GM12874 (cell line): ENCODE results near the gene CDH5.

Experiments
- TF ChIP-seq, protein P1 (sequence below): IDR thresholded peaks from 2 replicates; pipeline ENCODE4 v1.5.1; 2011; ENCODE audit warnings: low read depth, mild to moderate bottlenecking, control low read depth, low read length, moderate library complexity; ENCODE audit not compliant: insufficient read depth

CDH5 gene, protein sequence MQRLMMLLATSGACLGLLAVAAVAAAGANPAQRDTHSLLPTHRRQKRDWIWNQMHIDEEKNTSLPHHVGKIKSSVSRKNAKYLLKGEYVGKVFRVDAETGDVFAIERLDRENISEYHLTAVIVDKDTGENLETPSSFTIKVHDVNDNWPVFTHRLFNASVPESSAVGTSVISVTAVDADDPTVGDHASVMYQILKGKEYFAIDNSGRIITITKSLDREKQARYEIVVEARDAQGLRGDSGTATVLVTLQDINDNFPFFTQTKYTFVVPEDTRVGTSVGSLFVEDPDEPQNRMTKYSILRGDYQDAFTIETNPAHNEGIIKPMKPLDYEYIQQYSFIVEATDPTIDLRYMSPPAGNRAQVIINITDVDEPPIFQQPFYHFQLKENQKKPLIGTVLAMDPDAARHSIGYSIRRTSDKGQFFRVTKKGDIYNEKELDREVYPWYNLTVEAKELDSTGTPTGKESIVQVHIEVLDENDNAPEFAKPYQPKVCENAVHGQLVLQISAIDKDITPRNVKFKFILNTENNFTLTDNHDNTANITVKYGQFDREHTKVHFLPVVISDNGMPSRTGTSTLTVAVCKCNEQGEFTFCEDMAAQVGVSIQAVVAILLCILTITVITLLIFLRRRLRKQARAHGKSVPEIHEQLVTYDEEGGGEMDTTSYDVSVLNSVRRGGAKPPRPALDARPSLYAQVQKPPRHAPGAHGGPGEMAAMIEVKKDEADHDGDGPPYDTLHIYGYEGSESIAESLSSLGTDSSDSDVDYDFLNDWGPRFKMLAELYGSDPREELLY

DNA sequence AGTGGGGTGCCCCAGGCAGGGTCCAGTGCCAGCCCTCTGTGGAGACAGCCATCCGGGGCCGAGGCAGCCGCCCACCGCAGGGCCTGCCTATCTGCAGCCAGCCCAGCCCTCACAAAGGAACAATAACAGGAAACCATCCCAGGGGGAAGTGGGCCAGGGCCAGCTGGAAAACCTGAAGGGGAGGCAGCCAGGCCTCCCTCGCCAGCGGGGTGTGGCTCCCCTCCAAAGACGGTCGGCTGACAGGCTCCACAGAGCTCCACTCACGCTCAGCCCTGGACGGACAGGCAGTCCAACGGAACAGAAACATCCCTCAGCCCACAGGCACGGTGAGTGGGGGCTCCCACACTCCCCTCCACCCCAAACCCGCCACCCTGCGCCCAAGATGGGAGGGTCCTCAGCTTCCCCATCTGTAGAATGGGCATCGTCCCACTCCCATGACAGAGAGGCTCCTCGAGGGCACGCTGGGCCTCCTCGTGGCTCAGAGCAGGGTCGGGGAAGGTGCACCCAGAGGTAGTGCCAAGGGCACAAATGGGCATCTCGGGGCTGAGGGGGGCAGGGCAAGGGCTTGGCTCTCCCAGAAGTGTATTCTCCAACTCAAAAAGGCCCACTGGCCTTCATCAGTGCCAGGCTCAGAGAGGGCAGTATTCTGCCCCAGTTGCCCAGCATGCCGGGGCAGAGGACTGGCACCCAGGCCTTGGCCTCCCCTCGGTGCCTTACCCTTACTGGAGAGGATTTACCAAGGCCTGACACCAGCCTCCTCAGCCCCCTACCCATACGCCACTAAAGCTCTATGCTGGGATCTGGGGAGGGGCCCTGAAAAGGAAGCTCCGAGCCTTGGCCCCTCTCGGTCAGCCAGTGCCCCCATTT, at the start of gene CDH5:
CDH5 (plus strand) TSS at position 259 of the 867 bp plus-strand sequence. CDS start 12,647 bp downstream, outside the sequence.
- TF ChIP-seq, protein P1, sequence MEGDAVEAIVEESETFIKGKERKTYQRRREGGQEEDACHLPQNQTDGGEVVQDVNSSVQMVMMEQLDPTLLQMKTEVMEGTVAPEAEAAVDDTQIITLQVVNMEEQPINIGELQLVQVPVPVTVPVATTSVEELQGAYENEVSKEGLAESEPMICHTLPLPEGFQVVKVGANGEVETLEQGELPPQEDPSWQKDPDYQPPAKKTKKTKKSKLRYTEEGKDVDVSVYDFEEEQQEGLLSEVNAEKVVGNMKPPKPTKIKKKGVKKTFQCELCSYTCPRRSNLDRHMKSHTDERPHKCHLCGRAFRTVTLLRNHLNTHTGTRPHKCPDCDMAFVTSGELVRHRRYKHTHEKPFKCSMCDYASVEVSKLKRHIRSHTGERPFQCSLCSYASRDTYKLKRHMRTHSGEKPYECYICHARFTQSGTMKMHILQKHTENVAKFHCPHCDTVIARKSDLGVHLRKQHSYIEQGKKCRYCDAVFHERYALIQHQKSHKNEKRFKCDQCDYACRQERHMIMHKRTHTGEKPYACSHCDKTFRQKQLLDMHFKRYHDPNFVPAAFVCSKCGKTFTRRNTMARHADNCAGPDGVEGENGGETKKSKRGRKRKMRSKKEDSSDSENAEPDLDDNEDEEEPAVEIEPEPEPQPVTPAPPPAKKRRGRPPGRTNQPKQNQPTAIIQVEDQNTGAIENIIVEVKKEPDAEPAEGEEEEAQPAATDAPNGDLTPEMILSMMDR, result no peak

DNA sequence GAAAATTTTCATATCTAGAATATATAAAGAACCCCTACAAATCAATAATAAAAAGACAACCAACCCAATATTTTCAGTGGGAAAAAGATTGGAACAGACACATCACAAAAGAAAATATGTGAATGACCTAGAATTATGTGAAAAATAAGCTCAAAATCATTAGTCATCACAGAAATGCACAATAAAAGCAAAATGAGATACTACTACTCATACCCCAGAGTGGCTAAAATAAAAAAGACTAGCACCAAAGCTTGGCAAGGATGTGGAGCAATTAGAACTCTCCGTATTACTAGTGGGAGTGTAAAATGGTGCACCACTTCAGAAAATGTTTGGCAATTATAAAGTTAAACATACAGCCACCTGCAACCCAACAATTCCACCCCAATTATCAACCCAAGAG, 48.0 kb upstream of the CDH5 start:
- TF ChIP-seq, protein P1, result no peak

DNA sequence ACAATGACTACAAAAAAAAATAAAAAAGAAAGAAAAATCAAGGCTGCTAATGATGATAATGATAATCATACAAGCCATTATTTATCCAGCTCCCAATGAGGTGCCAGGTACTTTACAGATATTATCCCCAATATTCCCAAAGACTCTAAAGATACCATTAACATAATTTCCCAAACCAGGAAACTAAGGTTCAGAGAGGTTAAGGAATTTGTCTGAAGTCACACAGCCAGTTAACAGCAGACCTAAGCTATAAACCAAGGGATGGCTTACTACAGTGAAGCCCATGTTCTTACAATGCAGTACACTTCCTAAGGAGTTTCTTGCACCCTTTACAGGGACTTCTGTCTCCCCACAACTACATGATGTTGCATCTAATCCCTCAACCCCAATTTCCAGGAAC, 45.7 kb upstream of the CDH5 start:
- TF ChIP-seq, protein P1, result no peak

DNA sequence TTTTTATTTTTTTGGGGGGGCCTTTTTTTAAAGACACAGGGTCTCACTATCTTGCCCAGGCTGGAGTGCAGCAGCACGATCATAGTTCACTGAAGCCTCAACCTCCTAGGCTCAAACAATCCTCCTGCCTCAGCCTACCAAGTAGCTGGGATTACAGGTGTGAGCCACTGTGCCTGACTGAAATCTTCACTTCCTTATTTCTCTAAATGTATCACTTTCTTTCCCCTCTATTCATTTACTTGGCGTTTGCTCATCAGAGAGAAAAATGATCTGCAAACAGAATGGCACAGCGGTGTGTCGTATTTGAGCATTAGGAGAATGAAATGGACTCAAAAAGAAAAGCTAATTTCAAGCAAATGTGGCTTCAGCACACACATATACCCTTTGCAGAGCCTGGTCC, 44.3 kb upstream of the CDH5 start:
- TF ChIP-seq, protein P1, result no peak

DNA sequence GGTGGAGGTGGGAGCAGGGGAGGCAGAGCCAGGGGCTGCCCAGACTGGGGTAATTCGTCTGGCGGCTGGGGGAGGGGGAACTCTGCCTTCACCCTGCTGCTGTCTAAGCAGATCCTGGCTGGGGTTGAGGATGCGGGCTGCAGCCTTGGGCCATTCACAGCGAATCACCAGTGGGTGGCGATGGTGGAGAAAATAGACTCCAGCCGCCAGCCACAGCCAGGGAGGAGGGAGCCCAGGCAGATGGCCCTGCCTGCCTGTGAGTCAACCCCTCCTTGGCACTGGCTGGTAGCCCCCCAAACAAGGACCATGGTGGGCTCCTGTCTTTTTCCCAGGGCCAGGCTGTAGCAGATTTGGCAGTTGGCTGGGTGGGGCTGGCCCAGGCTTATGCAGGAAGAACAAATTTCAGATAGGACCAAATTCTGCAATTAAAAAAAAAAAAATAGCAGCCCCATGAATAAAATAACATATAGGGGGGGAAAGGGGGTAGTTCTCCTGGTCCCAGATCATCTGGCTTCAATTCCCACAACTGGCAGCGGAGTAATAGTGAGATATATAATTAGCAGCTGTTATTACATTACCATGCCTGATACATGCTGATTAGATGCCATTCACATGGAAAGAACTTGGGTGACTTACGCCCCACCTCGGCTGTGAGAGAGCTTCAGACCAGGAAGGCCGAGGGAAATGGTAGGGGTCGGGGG, 41.5 kb upstream of the CDH5 start:
- TF ChIP-seq, protein P1, result peak; percentile 27; the same call in 1 of the 2 replicates

DNA sequence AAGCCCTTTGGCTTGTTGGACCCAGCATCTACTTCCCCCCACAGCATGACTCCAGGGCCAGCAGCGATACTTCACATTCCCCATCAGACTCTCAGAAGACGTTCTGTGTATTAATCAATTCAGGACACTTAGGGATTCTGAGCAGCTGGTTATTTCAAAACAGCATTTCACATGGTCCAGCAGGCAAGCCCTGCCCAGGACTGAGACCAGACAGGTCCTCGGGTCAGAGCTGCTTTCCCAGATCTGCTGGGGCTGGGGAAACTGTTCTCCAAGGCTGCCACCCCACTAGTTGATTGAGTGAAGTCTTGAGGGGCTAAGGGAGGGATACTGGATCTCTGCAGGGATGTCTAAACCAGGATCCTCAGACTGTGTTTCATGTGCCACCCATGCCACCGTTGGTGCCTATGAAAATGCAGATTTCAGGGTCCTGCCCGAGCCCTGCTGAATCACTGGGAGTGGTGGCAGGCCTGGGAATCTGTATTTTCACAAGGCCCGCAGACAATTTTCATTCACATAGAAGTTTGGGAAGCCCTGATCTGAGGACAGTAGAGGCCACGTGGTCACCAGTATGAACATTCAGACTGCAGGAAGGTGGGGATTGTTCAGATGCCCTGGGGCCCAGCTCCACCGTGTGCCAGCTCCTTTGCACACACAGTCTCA, 40.6 kb upstream of the CDH5 start:
- TF ChIP-seq, protein P1, result no peak
